CD4-positive, alpha-beta memory T cell (primary cell): ENCODE results near the gene OSMR. TPM values are rescaled to one million over a fixed set of nuclear protein-coding genes. Genes with fewer than 3 reads are reported as not detected.

Experiments
- CTCF ChIA-PET: fragments of 350-600 bp; sonication (Branson Sonifier 250); formaldehyde crosslinking; loops from one replicate; lab custom pipeline; 2021; ENCODE audit warnings: inconsistent platforms; ENCODE audit not compliant: partially characterized antibody; lab: Charles Lee
- POLR2A ChIA-PET: fragments of 350-600 bp; sonication (Branson Sonifier 250); formaldehyde crosslinking; loops from one replicate; lab custom pipeline; 2021; ENCODE audit not compliant: partially characterized antibody; lab: Charles Lee
- DNase-seq, 5 donors: peaks; one replicate each; pipeline versions ENCODE4 v3.0.0 to v3.0.0-alpha.2; 2020 to 2022; ENCODE audit warnings: mixed read lengths in 1 of 5
- H3K27ac ChIP-seq: one replicate; pipeline ENCODE4 v1.7.0; 2013; ENCODE audit warnings: low read depth, low read length
- H3K27me3 ChIP-seq: 2 replicates; pipeline ENCODE4 v1.7.0; 2013; ENCODE audit warnings: mild to moderate bottlenecking, low read length, moderate library complexity; ENCODE audit not compliant: insufficient read depth
- H3K36me3 ChIP-seq: 2 replicates; pipeline ENCODE4 v1.7.0; 2013; ENCODE audit warnings: mild to moderate bottlenecking, low read length, moderate library complexity; ENCODE audit not compliant: insufficient read depth
- H3K4me1 ChIP-seq: 2 replicates; pipeline ENCODE4 v1.7.0; 2013; ENCODE audit warnings: mild to moderate bottlenecking, low read length, moderate library complexity; ENCODE audit not compliant: insufficient read depth
- H3K4me3 ChIP-seq, 2 donors: one replicate each; pipeline ENCODE4 v1.7.0; 2013; ENCODE audit warnings: low read length in 2 of 2, mild to moderate bottlenecking in 1 of 2
- H3K9me3 ChIP-seq, 2 donors: one replicate each; pipeline ENCODE4 v1.7.0; 2013; ENCODE audit warnings: low read length in 2 of 2, control low read depth in 1 of 2; ENCODE audit not compliant: control insufficient read depth in 1 of 2
- H3K27ac Mint-ChIP-seq, 7 donors: one replicate each; pipeline ENCODE4 v1.8.0; 2020 to 2021; ENCODE audit warnings: mixed read lengths in 7 of 7, mild to moderate bottlenecking in 6 of 7, inconsistent platforms in 3 of 7, moderate library complexity in 3 of 7
- H3K27me3 Mint-ChIP-seq, 2 donors: one replicate each; pipeline ENCODE4 v1.8.0; 2020 to 2021; ENCODE audit warnings: mixed read lengths in 2 of 2
- H3K36me3 Mint-ChIP-seq, 2 donors: one replicate each; pipeline ENCODE4 v1.8.0; 2020 to 2021; ENCODE audit warnings: mixed read lengths in 2 of 2, inconsistent platforms in 1 of 2, mild to moderate bottlenecking in 1 of 2
- H3K4me1 Mint-ChIP-seq, 4 donors: one replicate each; pipeline ENCODE4 v1.8.0; 2020 to 2021; ENCODE audit warnings: mixed read lengths in 4 of 4, mild to moderate bottlenecking in 1 of 4
- H3K4me3 Mint-ChIP-seq, 8 donors: one replicate each; pipeline ENCODE4 v1.8.0; 2020 to 2021; ENCODE audit warnings: mixed read lengths in 8 of 8, mild to moderate bottlenecking in 7 of 8, moderate library complexity in 6 of 8, inconsistent platforms in 3 of 8
- H3K9me3 Mint-ChIP-seq, 8 donors: one replicate each; pipeline ENCODE4 v1.8.0; 2020 to 2021; ENCODE audit warnings: mixed read lengths in 8 of 8, mild to moderate bottlenecking in 5 of 8, inconsistent platforms in 3 of 8, moderate library complexity in 1 of 8
- intact Hi-C: fragments of 100-400 bp; cut with micrococcal nuclease; formaldehyde crosslinking; loops from one replicate; pipeline ENCODE4 v1.15.1; 2023
- polyA plus RNA-seq, 2 donors: library from polyadenylated mRNA; unstranded; fragments of 300-500 nt; fragmentation: Illumina TruSeq; gene quantifications; one replicate each; pipeline ENCODE4 v1.2.3, GENCODE V29; 2021
- total RNA-seq, 2 experiments: library from RNA; stranded (reverse); gene quantifications; one replicate each; pipeline ENCODE4 v1.2.3, GENCODE V29; 2021

OSMR gene
- total and polyA plus RNA-seq, 4 experiments from 2014 or later: 0.37 TPM; not detected in 3

GRCh38 chr5:38889424-38889823 is 43.6 kb downstream of the OSMR start:
- POLR2A ChIA-PET: no interaction called here
- no peaks in the 10 kb centered on the region for H3K4me1 Mint-ChIP-seq
- peaks cover 9 to 14% of the 10 kb centered on the region in 2 donors for H3K27me3 Mint-ChIP-seq
- H3K36me3 ChIP-seq: no peaks in the 10 kb centered on the region
- H3K9me3 ChIP-seq: no peaks in the 10 kb centered on the region
- no peaks in the 10 kb centered on the region for H3K4me1 ChIP-seq
- intact Hi-C loops: no loop called here
- H3K4me3 Mint-ChIP-seq: no peak overlapping the region
- H3K27me3 ChIP-seq: peaks cover 5% of the 10 kb centered on the region
- CTCF ChIA-PET: no interaction called here
- no peak overlapping the region for H3K27ac Mint-ChIP-seq
- DNase-seq: no peak
- H3K27ac ChIP-seq: no peak overlapping the region
- H3K9me3 Mint-ChIP-seq: peaks cover 3 to 15% (median 9%) of the 10 kb centered on the region in 8 donors
- H3K36me3 Mint-ChIP-seq: no peaks in the 10 kb centered on the region
- H3K4me3 ChIP-seq: no peak overlapping the region

- CTCF ChIA-PET: no interaction called here
- peaks cover 5% of the 10 kb centered on the region for H3K27me3 ChIP-seq
- no peaks in the 10 kb centered on the region for H3K9me3 ChIP-seq
- POLR2A ChIA-PET: no interaction called here
- peaks cover 7 to 35% (median 21%) of the 10 kb centered on the region in 8 donors for H3K9me3 Mint-ChIP-seq
- no peaks in the 10 kb centered on the region for H3K4me1 ChIP-seq
- H3K36me3 Mint-ChIP-seq: no peaks in the 10 kb centered on the region
- no peak overlapping the region for H3K27ac Mint-ChIP-seq
- H3K27ac ChIP-seq: no peak overlapping the region
- intact Hi-C loops: no loop called here
- H3K4me1 Mint-ChIP-seq: no peaks in the 10 kb centered on the region
- H3K36me3 ChIP-seq: no peaks in the 10 kb centered on the region
- H3K27me3 Mint-ChIP-seq: peaks cover 12 to 15% of the 10 kb centered on the region in 2 donors
- no peak overlapping the region for H3K4me3 ChIP-seq
- DNase-seq: no peak
- H3K4me3 Mint-ChIP-seq: no peak overlapping the region
Observed at GRCh38 chr5:38891563-38891962, 45.8 kb downstream of the OSMR start.

- POLR2A ChIA-PET: no interaction called here
- no peaks in the 10 kb centered on the region for H3K36me3 Mint-ChIP-seq
- H3K36me3 ChIP-seq: no peaks in the 10 kb centered on the region
- no peaks in the 10 kb centered on the region for H3K9me3 ChIP-seq
- H3K9me3 Mint-ChIP-seq: peaks cover 7 to 43% (median 25%) of the 10 kb centered on the region in 8 donors
- no peak overlapping the region for H3K27ac ChIP-seq
- H3K27me3 Mint-ChIP-seq: peaks cover 12 to 14% of the 10 kb centered on the region in 2 donors
- H3K27ac Mint-ChIP-seq: no peak overlapping the region
- intact Hi-C loops: no loop called here
- no peak overlapping the region for H3K4me3 ChIP-seq
- no peak for DNase-seq
- H3K27me3 ChIP-seq: peaks cover 5% of the 10 kb centered on the region
- H3K4me1 Mint-ChIP-seq: no peaks in the 10 kb centered on the region
- no peaks in the 10 kb centered on the region for H3K4me1 ChIP-seq
- CTCF ChIA-PET: interaction anchor here (0.9 kb wide), 1 partner anchor 29 kb away, joined by 4 read pairs; no protein-coding TSS in a partner anchor
- H3K4me3 Mint-ChIP-seq: no peak overlapping the region
Observed at GRCh38 chr5:38892363-38892762, 46.6 kb downstream of the OSMR start.

GRCh38 chr5:38896760-38897159 is 50.9 kb downstream of the OSMR start:
- ChIA-PET POLR2A (no interaction called here), CTCF (no interaction called here)
- Histone ChIP-seq H3K4me3 (no peak overlapping the region), H3K9me3 (no peaks in the 10 kb centered on the region), H3K27me3 (no peaks in the 10 kb centered on the region), H3K36me3 (no peaks in the 10 kb centered on the region), H3K27ac (no peak overlapping the region), H3K4me1 (no peaks in the 10 kb centered on the region)
- Mint-ChIP-seq H3K27me3 (peaks cover 7 to 11% of the 10 kb centered on the region in 2 donors), H3K9me3 (peaks cover 9 to 46% (median 29%) of the 10 kb centered on the region in 8 donors), H3K36me3 (no peaks in the 10 kb centered on the region), H3K27ac (no peak overlapping the region), H3K4me3 (no peak overlapping the region), H3K4me1 (no peaks in the 10 kb centered on the region)
- no peak for DNase-seq
- intact Hi-C loops: no loop called here

- H3K27me3 Mint-ChIP-seq: peaks cover 9 to 16% of the 10 kb centered on the region in 2 donors
- H3K27ac Mint-ChIP-seq: no peak overlapping the region
- no peaks in the 10 kb centered on the region for H3K4me1 ChIP-seq
- CTCF ChIA-PET: no interaction called here
- no peaks in the 10 kb centered on the region for H3K4me1 Mint-ChIP-seq
- H3K27ac ChIP-seq: no peak overlapping the region
- no peaks in the 10 kb centered on the region for H3K27me3 ChIP-seq
- H3K36me3 ChIP-seq: no peaks in the 10 kb centered on the region
- intact Hi-C loops: no loop called here
- H3K36me3 Mint-ChIP-seq: no peaks in the 10 kb centered on the region
- H3K4me3 ChIP-seq: no peak overlapping the region
- POLR2A ChIA-PET: no interaction called here
- H3K9me3 Mint-ChIP-seq: peaks cover 3 to 39% (median 19%) of the 10 kb centered on the region in 8 donors
- DNase-seq: no peak
- no peaks in the 10 kb centered on the region for H3K9me3 ChIP-seq
- H3K4me3 Mint-ChIP-seq: no peak overlapping the region
Observed at GRCh38 chr5:38899936-38900335, 54.1 kb downstream of the OSMR start.

- Histone ChIP-seq H3K4me1 (no peaks in the 10 kb centered on the region), H3K9me3 (no peaks in the 10 kb centered on the region), H3K4me3 (no peak overlapping the region), H3K36me3 (no peaks in the 10 kb centered on the region), H3K27ac (no peak overlapping the region), H3K27me3 (peaks cover 5% of the 10 kb centered on the region)
- H3K27ac Mint-ChIP-seq: no peak overlapping the region
- no peak for DNase-seq
- H3K27me3 Mint-ChIP-seq: peaks cover 17 to 34% of the 10 kb centered on the region in 2 donors
- CTCF ChIA-PET: no interaction called here
- no peaks in the 10 kb centered on the region for H3K4me1 Mint-ChIP-seq
- H3K9me3 Mint-ChIP-seq: peaks cover 6 to 20% (median 14%) of the 10 kb centered on the region in 8 donors
- no peak overlapping the region for H3K4me3 Mint-ChIP-seq
- intact Hi-C loops: no loop called here
- POLR2A ChIA-PET: no interaction called here
- H3K36me3 Mint-ChIP-seq: no peaks in the 10 kb centered on the region
Observed at GRCh38 chr5:38905516-38905915, 59.7 kb downstream of the OSMR start.

GRCh38 chr5:38906503-38906902 is 60.7 kb downstream of the OSMR start:
- Mint-ChIP-seq H3K27me3 (peaks cover 18 to 36% of the 10 kb centered on the region in 2 donors), H3K4me3 (no peak overlapping the region), H3K9me3 (peaks cover 6 to 20% (median 14%) of the 10 kb centered on the region in 8 donors), H3K36me3 (no peaks in the 10 kb centered on the region), H3K27ac (no peak overlapping the region), H3K4me1 (no peaks in the 10 kb centered on the region)
- POLR2A ChIA-PET: no interaction called here
- H3K4me1 ChIP-seq: no peaks in the 10 kb centered on the region
- H3K27ac ChIP-seq: no peak overlapping the region
- CTCF ChIA-PET: no interaction called here
- H3K36me3 ChIP-seq: no peaks in the 10 kb centered on the region
- no peaks in the 10 kb centered on the region for H3K9me3 ChIP-seq
- intact Hi-C loops: no loop called here
- H3K27me3 ChIP-seq: peaks cover 5% of the 10 kb centered on the region
- no peak for DNase-seq
- H3K4me3 ChIP-seq: no peak overlapping the region
